Natural killer cell (primary cell): ENCODE results near the gene SF3A1. TPM values are rescaled to one million over a fixed set of nuclear protein-coding genes. Genes with fewer than 3 reads are reported as not detected.

Experiments used
- ATAC-seq, 3 donors: fragments of 150-1000 bp in 2 of 3; fragments of 200-7000 bp in 1 of 3; cut with Tn5 transposase; 1 replicate in 1 of 3; 2 replicates in 2 of 3; pipeline ENCODE4 v1.10.0; 2021; ENCODE audit warnings: mild to moderate bottlenecking in 2 of 3, moderate library complexity in 2 of 3
- DNase-seq, 2 donors: peaks; one replicate each; pipeline versions ENCODE4 v3.0.0 to v3.0.0-alpha.2; 2013 to 2021; ENCODE audit warnings: mixed read lengths in 1 of 2
- H3K27ac ChIP-seq: one replicate; pipeline ENCODE4 v1.5.1; 2013; ENCODE audit warnings: mild to moderate bottlenecking, low read length
- H3K27me3 ChIP-seq: one replicate; pipeline ENCODE4 v1.6.1; 2013; ENCODE audit warnings: low read length; ENCODE audit not compliant: control insufficient read depth, insufficient read depth
- H3K36me3 ChIP-seq: one replicate; pipeline ENCODE4 v1.6.1; 2013; ENCODE audit warnings: low read length; ENCODE audit not compliant: control insufficient read depth, insufficient read depth
- H3K4me1 ChIP-seq: one replicate; pipeline ENCODE4 v1.6.1; 2013; ENCODE audit warnings: low read length; ENCODE audit not compliant: control insufficient read depth, insufficient read depth
- H3K4me3 ChIP-seq: one replicate; pipeline ENCODE4 v1.5.1; 2013; ENCODE audit warnings: low read length
- H3K9me3 ChIP-seq: one replicate; pipeline ENCODE4 v1.6.1; 2013; ENCODE audit warnings: low read length; ENCODE audit not compliant: control insufficient read depth, insufficient read depth
- H3K27ac Mint-ChIP-seq, 2 donors: one replicate each; pipeline ENCODE4 v1.8.0; 2022; ENCODE audit warnings: mild to moderate bottlenecking in 2 of 2, mixed read lengths in 2 of 2, moderate library complexity in 1 of 2
- H3K27me3 Mint-ChIP-seq, 2 donors: one replicate each; pipeline ENCODE4 v1.8.0; 2022; ENCODE audit warnings: low read depth in 2 of 2, mixed read lengths in 2 of 2
- H3K36me3 Mint-ChIP-seq: one replicate; pipeline ENCODE4 v1.8.0; 2022; ENCODE audit warnings: mixed read lengths
- H3K4me1 Mint-ChIP-seq, 2 donors: one replicate each; pipeline ENCODE4 v1.8.0; 2022; ENCODE audit warnings: mixed read lengths in 2 of 2
- H3K4me3 Mint-ChIP-seq: one replicate; pipeline ENCODE4 v1.8.0; 2022; ENCODE audit warnings: mild to moderate bottlenecking, moderate library complexity, mixed read lengths
- H3K9me3 Mint-ChIP-seq, 2 donors: one replicate each; pipeline ENCODE4 v1.8.0; 2022; ENCODE audit warnings: mixed read lengths in 2 of 2
- WGBS: methylation state at CpG from one replicate; pipeline ENCODE4 v1.1.7; 2013; ENCODE audit warnings: missing lambda C conversion rate; ENCODE audit not compliant: insufficient coverage; 5-methylcytosine and 5-hydroxymethylcytosine counted together
- intact Hi-C: fragments of 100-400 bp; cut with micrococcal nuclease; formaldehyde crosslinking; loops from one replicate; pipeline ENCODE4 v1.14.2; 2022
- total RNA-seq, 4 donors: library from RNA; stranded (reverse); fragments of 120-200 nt in 1 of 4; gene quantifications; one replicate each; pipeline versions ENCODE4 v1.2.3 to v1.2.4, GENCODE V29; 2013 to 2022
- TF ChIP-seq, protein P1 (sequence below): fragments of 200-600 bp; IDR thresholded peaks from one replicate; pipeline ENCODE4 v1.8.0; 2022; ENCODE audit warnings: antibody characterized with exemption

The SF3A1 gene
- total RNA-seq, 3 donors from 2014 or later (not counting 1 experiment from before 2014, with no cell fraction given): 309 to 340 (median 319) TPM

DNA sequence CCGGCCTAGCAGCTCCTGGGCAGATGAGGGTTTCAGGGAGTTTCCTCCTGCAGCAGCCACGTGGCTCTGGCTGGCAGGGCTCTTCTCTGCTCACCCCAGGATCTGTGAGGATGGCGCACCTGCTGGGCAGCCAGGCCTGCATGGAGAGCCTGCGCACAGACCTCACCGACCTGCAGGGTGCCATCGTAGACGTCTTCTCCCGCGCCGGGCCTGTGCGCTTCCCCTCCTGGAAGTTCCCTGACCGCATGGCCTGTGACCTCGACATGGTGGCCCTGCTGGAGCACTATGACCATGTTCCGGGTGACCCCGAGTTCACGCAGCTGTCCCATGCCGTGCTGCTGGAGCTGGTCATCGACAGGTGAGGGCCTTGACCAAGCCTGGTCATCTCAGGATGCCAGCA lies 9.2 kb upstream of the SF3A1 start:
- intact Hi-C loops: no loop called here
- no peak for DNase-seq
- no peak overlapping the region for H3K27ac Mint-ChIP-seq
- Histone ChIP-seq H3K27ac (no peak overlapping the region), H3K36me3 (no peaks in the 10 kb centered on the region), H3K9me3 (no peaks in the 10 kb centered on the region), H3K4me1 (no peaks in the 10 kb centered on the region), H3K27me3 (no peaks in the 10 kb centered on the region), H3K4me3 (no peak overlapping the region)
- WGBS: 93% methylated on average over 18 of the region's 18 CpGs
- ATAC-seq: no peak
- no peaks in the 10 kb centered on the region for H3K36me3 Mint-ChIP-seq
- no peak overlapping the region for H3K4me3 Mint-ChIP-seq
- no peaks in the 10 kb centered on the region for H3K9me3 Mint-ChIP-seq
- no peaks in the 10 kb centered on the region for H3K27me3 Mint-ChIP-seq
- H3K4me1 Mint-ChIP-seq: no peaks in the 10 kb centered on the region
- TF ChIP-seq, protein P1, sequence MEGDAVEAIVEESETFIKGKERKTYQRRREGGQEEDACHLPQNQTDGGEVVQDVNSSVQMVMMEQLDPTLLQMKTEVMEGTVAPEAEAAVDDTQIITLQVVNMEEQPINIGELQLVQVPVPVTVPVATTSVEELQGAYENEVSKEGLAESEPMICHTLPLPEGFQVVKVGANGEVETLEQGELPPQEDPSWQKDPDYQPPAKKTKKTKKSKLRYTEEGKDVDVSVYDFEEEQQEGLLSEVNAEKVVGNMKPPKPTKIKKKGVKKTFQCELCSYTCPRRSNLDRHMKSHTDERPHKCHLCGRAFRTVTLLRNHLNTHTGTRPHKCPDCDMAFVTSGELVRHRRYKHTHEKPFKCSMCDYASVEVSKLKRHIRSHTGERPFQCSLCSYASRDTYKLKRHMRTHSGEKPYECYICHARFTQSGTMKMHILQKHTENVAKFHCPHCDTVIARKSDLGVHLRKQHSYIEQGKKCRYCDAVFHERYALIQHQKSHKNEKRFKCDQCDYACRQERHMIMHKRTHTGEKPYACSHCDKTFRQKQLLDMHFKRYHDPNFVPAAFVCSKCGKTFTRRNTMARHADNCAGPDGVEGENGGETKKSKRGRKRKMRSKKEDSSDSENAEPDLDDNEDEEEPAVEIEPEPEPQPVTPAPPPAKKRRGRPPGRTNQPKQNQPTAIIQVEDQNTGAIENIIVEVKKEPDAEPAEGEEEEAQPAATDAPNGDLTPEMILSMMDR: no peak

DNA sequence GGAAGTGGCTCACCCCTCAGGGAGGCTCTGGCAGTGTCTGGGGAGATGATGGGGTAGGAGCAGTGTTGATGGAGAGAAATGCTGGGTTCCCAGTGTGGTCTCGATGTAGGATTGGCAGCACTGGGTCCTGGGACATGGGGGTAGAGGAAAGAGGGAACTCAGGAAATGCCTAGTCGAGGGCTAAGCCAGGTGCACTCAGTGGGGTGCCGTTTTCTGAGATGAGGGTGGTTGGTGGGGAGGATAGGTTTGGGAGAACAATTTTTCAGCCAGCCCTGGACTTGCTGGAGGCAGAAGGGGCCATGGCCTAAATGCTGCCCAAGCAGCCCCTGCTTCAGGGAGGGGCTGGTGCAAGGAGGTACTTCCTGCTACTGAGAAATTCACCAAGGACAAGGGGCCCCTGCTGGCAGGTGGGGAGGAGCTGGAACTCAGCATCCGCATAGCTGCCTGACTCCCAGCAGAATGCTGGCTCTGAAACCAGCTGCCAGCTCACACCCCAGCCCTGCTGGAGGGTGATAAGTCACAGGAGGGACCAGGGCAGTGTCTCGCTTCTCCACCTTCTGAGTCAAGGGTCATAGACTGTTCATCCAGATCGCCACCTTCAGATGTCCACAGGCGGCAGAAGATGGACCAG lies 6.1 kb upstream of the SF3A1 start:
- Mint-ChIP-seq H3K4me3 (no peak overlapping the region), H3K27me3 (peaks cover 0 to 3% of the 10 kb centered on the region in 2 donors), H3K9me3 (no peaks in the 10 kb centered on the region), H3K27ac (no peak overlapping the region), H3K36me3 (no peaks in the 10 kb centered on the region), H3K4me1 (peaks cover 5% of the 10 kb centered on the region in 2 donors)
- intact Hi-C loops: no loop called here
- H3K9me3 ChIP-seq: no peaks in the 10 kb centered on the region
- no peak for DNase-seq
- no peak for ATAC-seq
- 81% methylated on average over 7 of the region's 7 CpGs for WGBS
- peaks cover under 1% of the 10 kb centered on the region for H3K4me1 ChIP-seq
- no peaks in the 10 kb centered on the region for H3K27me3 ChIP-seq
- TF ChIP-seq, protein P1: no peak
- no peak overlapping the region for H3K4me3 ChIP-seq
- H3K27ac ChIP-seq: no peak overlapping the region
- H3K36me3 ChIP-seq: no peaks in the 10 kb centered on the region

DNA sequence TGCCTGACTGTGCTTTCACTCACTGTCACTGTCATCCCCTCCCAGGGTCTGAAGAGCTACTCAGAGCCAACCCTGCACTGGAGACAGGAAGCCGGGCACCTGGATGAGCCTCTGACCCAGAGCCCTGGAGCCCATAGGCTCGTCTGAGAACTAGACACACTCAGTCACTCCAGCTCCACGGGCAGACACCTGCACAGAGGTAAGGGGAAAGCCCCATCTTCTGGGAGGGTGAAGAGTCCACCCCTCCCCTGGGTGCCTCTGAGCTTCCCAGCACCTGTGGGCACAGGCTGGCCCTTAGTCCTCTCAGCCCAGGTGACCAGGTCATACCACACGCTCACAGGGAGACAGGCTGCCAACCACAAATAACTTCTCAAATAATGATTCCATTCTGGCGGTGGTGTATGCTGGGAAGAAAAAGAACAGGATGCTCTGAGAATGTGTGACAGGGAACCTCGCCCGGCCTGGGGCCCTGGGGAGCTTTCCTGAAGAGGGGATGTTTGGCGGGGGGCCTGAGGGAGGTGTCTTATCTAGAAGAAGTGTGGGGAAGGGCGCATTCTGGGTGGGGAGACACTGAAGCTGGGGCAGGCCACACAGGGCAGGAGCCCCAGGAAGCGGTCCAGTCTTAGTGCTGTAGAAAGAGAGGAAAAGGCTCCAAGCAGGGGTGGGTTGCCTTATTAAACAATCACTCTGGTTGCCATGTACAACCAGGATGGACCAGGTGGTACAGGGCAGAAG lies 5.4 kb upstream of the SF3A1 start:
- H3K4me3 Mint-ChIP-seq: no peak overlapping the region
- DNase-seq: no peak
- Histone ChIP-seq H3K9me3 (no peaks in the 10 kb centered on the region), H3K27me3 (no peaks in the 10 kb centered on the region), H3K4me3 (no peak overlapping the region), H3K27ac (no peak overlapping the region), H3K4me1 (peaks cover 7% of the 10 kb centered on the region), H3K36me3 (no peaks in the 10 kb centered on the region)
- ATAC-seq: no peak
- WGBS: 89% methylated on average over 9 of the region's 10 CpGs
- TF ChIP-seq, protein P1: no peak
- peaks cover 9 to 10% of the 10 kb centered on the region in 2 donors for H3K4me1 Mint-ChIP-seq
- peaks cover 0 to 3% of the 10 kb centered on the region in 2 donors for H3K27me3 Mint-ChIP-seq
- no peak overlapping the region for H3K27ac Mint-ChIP-seq
- H3K9me3 Mint-ChIP-seq: no peaks in the 10 kb centered on the region
- intact Hi-C loops: no loop called here
- no peaks in the 10 kb centered on the region for H3K36me3 Mint-ChIP-seq
